EH (cell line): ENCODE data around the gene KRTAP29-1.
"Not testable (repeated sequence)": the region's sequence is repeated elsewhere in the genome, so short reads cannot be mapped to it uniquely, and the experiment has no call there.

ENCODE experiments used
- DNase-seq: peaks from one replicate; pipeline ENCODE4 v3.0.0-alpha.2; 2015; ENCODE audit warnings: low read depth

The KRTAP29-1 gene

GRCh38 chr17:41298458-41299135 is 4.1 kb downstream of the KRTAP29-1 start:
- no peak for DNase-seq

GRCh38 chr17:41296846-41297245 is 5.8 kb downstream of the KRTAP29-1 start:
- no peak for DNase-seq

- peak; percentile 52 for DNase-seq
Measured at GRCh38 chr17:41294016-41294415, 8.6 kb downstream of the KRTAP29-1 start.

- DNase-seq: no peak
Measured at GRCh38 chr17:41287050-41287449, 15.6 kb downstream of the KRTAP29-1 start.

- peak; percentile 50 for DNase-seq
Measured at GRCh38 chr17:41284546-41284945, 18.1 kb downstream of the KRTAP29-1 start.

- peak; percentile 96 for DNase-seq
Measured at GRCh38 chr17:41284043-41284442, 18.6 kb downstream of the KRTAP29-1 start.

- peak; percentile 55 for DNase-seq
Measured at GRCh38 chr17:41278176-41278955, 24.3 kb downstream of the KRTAP29-1 start.

GRCh38 chr17:41275648-41276190 is 26.9 kb downstream of the KRTAP29-1 start, which contains the start of gene KRTAP9-7:
Gene KRTAP9-7 (plus strand): TSS chr17:41275698. CDS start chr17:41275698, 0 bp downstream.
- DNase-seq: not testable (repeated sequence)

GRCh38 chr17:41271858-41272257 is 30.8 kb downstream of the KRTAP29-1 start:
- DNase-seq: no peak

- not testable (repeated sequence) for DNase-seq
Measured at GRCh38 chr17:41271323-41271722, 31.3 kb downstream of the KRTAP29-1 start.

GRCh38 chr17:41267711-41268110 is 34.9 kb downstream of the KRTAP29-1 start:
- peak; percentile 22 for DNase-seq

GRCh38 chr17:41265078-41265477 is 37.6 kb downstream of the KRTAP29-1 start, which contains the start of gene KRTAP9-6:
Gene KRTAP9-6 (plus strand): TSS chr17:41265378. CDS start chr17:41265378, 0 bp downstream.
- DNase-seq: no peak

- no peak for DNase-seq
Measured at GRCh38 chr17:41264599-41264998, 38.1 kb downstream of the KRTAP29-1 start.

- DNase-seq: no peak
Measured at GRCh38 chr17:41263212-41263611, 39.4 kb downstream of the KRTAP29-1 start.

GRCh38 chr17:41258406-41258805 is 44.2 kb downstream of the KRTAP29-1 start:
- DNase-seq: no peak

- DNase-seq: peak; percentile 39
Measured at GRCh38 chr17:41256291-41256685, 46.4 kb downstream of the KRTAP29-1 start.

- peak; percentile 49 for DNase-seq
Measured at GRCh38 chr17:41255381-41256290, 47.0 kb downstream of the KRTAP29-1 start, which contains the start of gene KRTAP9-9. Gene KRTAP9-9 (plus strand): TSS chr17:41255384.

- peak; percentile 56 for DNase-seq
Measured at GRCh38 chr17:41254861-41255260, 47.8 kb downstream of the KRTAP29-1 start.
